T47D (cell line): Measurements from ENCODE around the gene SLC7A9.
"Not testable (repeated sequence)": the region's sequence is repeated elsewhere in the genome, so short reads cannot be mapped to it uniquely, and the experiment has no call there.

ENCODE experiments used
- DNase-seq, 2 experiments: peaks; one replicate each; pipeline versions ENCODE4 v3.0.0 to v3.0.0-alpha.2; 2011 to 2012; ENCODE audit warnings: low read depth in 1 of 2, low spot score in 1 of 2
- JUND ChIP-seq: IDR thresholded peaks from 2 replicates; pipeline ENCODE4 v1.6.1; 2012; ENCODE audit warnings: low read depth
- in situ Hi-C: cut with HindIII; loops from 2 replicates; pipeline ENCODE4 v1.10.0; 2016; ENCODE audit warnings: low sequenced_read_pairs, low pct_unique_long_range_greater_than_20kb

Gene SLC7A9

DNA sequence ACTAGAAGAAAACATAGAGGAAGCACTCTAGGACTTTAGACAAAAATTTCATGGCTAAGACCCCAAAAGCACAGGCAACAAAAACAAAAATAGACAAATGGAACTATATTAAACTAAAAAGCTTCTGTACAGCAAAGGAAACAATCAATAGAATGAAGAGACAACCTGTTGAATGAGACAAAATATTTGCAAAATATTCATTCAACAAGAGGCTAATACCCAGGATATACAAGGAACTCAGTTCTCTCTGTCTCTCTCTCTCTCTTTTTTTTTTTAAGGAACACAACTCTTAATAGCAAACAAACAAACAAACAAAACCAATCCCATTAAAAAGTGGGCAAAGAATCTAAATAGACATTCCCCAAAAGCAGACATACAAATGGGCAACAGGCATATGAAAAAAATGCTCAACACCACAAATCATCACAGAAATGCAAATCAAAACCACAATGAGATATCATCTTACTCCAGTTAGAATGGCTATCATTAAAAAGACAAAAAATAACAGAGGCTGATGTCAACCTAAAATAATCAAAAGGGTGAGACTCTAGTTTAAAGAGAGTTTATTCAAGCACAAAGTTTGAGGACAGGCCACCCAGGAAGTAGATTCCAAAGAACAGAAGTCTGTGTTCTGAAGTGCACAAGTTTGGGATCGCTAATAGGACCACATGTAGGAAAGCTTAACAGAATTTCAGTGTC is 27.1 kb upstream of the SLC7A9 start:
- in situ Hi-C loops: no loop called here
- DNase-seq: no peak
- no peak for TF ChIP-seq JUND

DNA sequence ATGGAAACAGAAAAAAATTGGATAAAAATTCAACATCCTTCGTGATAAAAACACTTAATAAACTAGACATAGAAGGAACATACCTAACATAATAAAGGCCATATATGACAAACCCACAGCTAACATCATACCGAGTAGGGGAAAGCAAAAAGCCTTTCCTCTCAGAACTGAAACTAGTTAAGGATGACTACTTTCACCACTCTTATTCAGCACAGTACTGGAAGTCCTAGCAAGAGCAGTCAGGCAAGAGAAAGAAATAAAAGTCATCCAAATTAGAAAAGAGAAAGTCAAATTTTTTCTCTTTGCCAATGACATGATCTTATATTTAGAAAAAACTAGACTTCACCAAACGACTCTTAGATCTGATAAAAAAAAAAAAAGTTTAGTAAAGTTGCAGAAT is 25.8 kb upstream of the SLC7A9 start:
- in situ Hi-C loops: no loop called here
- DNase-seq: no peak
- no peak for TF ChIP-seq JUND

DNA sequence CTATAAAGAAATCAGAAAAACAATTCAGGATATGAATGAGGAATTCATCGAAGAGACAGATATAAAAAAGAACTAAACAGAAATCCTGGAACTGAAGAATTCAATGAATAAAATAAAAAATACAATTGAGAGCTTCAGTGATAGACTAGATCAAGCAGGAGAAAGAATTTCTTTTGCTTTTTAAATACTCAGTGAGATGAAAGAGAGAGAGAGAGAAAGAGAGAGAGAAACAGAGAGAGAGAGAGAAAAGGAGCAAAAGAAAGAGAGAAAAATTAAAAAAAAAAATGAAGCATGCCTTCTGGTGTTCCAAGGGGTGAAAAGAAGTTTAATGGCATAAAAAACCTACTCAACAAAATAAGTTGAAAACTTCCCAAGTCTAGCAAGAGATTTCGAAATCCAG is 22.0 kb upstream of the SLC7A9 start:
- in situ Hi-C loops: no loop called here
- TF ChIP-seq JUND: no peak
- DNase-seq: no peak

DNA sequence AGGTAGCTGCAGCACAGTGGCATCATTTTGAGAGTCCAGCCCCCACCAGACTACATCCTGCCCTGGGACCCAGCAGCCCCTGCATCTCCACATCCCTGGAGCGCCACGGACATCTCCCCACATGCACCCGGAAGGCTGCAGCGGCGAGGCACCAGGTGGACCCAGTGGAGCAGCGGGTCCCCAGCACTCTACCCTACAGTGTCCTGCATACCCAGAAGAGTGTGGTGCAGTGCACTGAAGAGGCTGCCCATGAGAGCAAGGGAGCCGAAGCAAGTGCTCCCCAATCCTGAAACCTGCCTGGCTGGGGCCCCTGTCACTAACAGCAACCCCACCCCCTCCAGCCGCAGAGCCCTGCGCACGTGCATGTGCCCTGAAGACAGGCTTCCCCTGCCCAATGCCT is 21.3 kb upstream of the SLC7A9 start:
- no peak for DNase-seq
- in situ Hi-C loops: no loop called here

DNA sequence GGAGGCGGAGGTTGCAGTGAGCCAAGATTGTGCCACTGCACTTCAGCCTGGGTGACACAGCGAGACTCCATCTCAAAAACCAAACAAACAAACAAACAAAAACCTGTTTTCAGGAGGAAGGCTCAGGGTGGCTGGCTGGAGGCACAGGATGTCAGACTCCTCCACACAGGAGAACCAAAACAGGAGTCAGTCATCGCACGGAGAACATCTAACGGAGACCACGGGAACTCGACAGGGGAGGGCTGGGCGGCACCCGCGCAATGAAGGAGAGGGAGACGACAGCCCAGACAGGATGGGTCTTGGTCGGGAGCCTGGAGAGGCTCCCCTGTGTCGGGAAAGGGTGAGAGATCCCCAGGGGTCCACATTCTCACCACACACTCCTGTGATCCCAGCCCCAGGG is 20.8 kb upstream of the SLC7A9 start:
- no peak for DNase-seq
- no peak for TF ChIP-seq JUND
- in situ Hi-C loops: no loop called here

More for the DNA sequence above, 21.3 kb upstream of the SLC7A9 start:
- no peak for TF ChIP-seq JUND

DNA sequence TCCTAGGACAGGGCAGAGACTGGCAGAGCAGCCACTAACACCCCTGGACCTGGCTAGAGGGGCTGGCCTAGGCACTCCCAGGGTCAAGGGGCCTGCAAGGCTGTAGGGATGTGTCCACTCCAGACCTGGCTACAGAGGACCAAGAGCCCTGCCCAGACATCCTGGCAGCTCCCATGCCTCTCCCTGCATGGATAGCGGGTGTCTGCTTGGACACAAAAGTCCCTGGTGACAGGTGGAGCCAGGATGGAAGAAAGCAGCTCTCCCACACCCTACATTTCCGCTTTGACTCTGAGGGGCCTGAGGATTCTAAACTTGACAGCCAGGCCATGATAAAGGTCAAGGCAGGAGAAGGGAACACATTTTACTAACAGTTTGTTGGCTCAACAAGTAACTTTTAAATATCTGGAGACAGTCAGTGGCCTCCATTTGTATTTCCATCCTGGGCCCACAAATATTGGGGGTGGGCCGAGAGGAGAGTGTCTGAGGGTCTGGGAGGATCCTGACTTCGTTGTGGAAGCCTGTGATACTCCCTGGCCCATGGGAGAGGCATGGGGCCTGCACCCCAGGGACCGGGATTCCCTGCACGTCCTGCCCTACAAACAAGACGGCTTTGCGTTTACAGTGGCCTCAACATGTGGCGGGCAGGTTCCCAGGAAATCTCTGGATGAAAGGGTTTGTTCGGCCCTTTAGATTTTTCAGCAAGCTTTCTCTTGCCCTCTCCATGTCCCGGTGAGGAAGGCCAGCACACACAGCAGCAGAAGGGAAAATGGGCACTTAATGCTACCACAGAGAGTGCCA is 19.8 kb upstream of the SLC7A9 start:
- in situ Hi-C loops: no loop called here
- no peak for TF ChIP-seq JUND
- DNase-seq: no peak

DNA sequence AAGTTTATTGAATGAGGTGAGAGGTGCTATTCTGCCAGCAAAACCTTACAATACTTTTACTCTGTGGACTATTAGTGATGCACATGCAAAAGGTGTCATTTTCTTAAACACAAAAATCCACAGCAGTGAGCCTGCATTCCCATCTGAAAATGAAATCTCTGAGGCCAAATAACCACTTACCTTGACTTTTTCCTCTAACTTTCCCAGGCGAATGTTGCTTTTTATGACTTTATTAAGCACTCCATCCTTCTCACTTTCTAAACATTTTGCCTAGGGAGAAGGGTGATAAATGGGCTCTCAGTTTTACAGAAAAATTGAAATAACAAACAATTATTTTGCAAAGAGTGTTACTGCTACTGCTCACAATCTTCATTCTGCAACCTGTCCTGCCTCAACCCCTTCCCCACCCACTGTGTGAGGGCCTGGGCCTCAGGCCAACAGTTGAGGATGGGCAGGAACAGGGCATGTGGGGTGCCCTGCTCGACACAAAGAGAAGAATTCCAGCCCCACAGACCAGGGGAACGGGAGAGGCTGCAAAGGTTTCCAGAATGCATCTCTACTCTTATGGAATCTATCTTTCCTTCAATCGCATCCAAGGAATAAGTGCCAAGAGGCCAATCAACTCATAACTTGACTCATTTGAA is 18.1 kb upstream of the SLC7A9 start:
- in situ Hi-C loops: no loop called here
- TF ChIP-seq JUND: no peak
- DNase-seq: no peak

DNA sequence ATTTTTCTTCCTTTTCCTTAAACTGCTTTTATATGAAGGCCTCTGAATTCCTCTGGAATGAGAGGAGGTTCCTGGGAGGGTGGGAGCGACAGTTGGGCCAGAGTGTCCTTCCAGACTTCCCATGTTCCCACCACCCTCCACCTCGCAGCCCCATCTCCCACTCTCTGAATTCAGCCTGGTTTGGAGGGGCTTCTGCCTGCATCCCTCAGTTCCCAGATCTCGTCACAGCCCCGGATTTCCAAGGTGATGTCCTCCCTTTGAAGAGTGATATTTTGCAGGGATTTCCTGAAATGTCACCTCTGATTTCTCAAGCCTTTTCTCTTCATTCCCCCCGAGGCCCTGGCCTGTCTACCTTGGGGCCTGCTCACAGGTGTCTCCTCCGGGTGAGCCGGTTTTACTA is 16.7 kb upstream of the SLC7A9 start:
- DNase-seq: no peak
- no peak for TF ChIP-seq JUND
- in situ Hi-C loops: no loop called here

DNA sequence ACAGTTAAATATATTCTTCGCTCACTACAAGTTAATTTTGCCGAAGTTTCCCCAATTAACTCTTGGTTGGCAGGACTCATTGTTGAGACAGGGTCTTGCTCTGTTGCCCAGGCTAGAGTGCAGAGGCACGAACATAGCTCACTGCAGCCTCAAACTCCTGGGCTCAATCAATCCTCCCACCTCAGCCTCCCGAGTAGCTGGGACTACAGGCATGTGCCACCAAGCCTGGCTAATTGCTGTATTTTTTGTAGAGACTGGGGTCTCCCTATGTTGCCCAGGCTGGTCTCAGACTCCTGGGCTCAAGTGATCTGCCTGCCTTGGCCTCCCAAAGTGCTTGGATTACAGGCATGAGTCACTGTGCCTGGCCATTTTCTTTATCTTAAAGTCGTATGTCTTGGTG is 15.7 kb upstream of the SLC7A9 start:
- DNase-seq, in situ Hi-C loops: not testable (repeated sequence)

DNA sequence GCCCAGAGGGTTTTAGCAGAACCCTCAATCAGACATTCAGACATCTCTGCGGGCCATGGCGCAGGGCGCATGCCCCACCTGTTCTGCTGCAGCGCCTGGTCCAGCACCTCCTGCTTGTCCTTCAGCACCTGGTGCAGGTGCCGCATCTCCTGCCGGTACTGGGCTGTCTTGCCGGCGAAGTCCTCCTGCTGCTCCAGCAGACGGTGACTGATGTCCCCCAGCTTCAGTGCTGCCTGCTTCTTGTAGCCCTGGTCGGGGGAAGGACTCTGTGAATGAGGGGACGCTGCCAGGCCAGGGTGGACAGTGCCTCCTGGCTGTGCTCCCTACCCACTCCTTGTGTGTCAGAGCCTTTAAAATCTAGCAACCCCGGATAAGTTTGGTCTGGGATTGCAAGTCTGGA is 12.2 kb upstream of the SLC7A9 start:
- DNase-seq: no peak
- in situ Hi-C loops: no loop called here
- TF ChIP-seq JUND: no peak

DNA sequence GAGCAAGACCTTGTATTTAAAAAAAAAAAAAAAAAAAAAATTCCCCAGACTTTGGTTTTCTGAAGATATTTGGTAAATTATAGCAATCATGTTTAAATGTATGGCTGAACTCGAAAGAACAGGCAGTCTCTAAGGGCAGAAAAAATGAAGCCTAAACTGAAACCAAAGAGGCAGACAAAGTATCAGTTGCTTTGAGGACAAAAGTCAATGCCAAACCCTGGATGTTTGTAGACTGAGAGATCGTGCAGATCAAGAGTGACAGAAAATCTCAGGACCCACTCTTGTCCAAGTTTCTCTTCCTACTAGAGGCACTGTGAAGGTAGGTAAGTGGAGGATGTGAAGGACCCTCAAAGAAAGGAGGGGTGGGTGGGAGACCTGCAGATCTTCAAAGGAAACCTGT is 11.1 kb upstream of the SLC7A9 start:
- in situ Hi-C loops: no loop called here
- no peak for TF ChIP-seq JUND
- DNase-seq: no peak

DNA sequence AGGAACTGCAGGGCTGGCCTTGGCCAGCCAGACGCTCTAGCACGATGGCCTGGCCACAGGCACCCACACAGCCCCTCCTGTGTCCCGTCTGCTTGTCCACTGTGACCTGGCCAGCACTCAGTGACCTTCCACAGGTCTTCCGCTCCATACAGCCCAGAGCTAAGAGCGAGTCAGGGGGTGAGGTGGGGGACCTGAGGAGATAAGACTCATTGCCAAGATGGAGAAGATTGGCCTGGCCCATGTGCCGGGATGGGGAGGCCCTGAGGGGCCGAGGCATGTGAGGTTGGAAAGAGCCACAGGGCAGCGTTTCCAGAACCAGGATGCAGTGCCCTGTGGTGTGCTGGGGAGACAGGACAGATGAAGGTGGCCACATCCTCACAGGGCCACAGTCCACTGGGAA is 10.2 kb upstream of the SLC7A9 start:
- in situ Hi-C loops: no loop called here
- TF ChIP-seq JUND: no peak
- DNase-seq: no peak

DNA sequence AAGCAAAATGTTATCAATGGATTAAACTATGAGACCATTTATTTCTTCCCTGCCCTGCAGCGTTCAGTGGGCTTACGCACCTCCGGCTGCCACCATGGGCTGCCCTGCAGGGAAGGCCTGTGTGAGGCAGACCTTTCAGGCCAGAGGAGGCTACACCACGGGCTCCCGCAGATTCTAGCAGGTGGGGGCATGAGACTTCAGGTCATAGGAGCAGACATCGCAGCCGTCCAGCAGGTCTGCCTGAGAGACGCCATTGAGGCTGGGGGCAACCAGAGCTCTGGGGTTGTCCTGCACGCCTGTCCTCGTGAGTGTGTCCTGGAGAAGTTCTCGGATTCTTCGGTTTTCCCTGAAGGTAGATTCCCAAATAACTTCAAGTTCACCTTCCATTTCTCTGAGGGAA is 9.4 kb upstream of the SLC7A9 start:
- TF ChIP-seq JUND: no peak
- no peak for DNase-seq
- in situ Hi-C loops: no loop called here
